Measurements from ENCODE around the gene FBLN1. TPM values are rescaled to one million over a fixed set of nuclear protein-coding genes. Genes with fewer than 3 reads are reported as not detected.

The FBLN1 gene
- total and polyA plus RNA-seq, 2 of the 8 experiments (the other 6 are each of a cell fraction or from before 2014, with no cell fraction given), result 159 to 168 TPM

DNA sequence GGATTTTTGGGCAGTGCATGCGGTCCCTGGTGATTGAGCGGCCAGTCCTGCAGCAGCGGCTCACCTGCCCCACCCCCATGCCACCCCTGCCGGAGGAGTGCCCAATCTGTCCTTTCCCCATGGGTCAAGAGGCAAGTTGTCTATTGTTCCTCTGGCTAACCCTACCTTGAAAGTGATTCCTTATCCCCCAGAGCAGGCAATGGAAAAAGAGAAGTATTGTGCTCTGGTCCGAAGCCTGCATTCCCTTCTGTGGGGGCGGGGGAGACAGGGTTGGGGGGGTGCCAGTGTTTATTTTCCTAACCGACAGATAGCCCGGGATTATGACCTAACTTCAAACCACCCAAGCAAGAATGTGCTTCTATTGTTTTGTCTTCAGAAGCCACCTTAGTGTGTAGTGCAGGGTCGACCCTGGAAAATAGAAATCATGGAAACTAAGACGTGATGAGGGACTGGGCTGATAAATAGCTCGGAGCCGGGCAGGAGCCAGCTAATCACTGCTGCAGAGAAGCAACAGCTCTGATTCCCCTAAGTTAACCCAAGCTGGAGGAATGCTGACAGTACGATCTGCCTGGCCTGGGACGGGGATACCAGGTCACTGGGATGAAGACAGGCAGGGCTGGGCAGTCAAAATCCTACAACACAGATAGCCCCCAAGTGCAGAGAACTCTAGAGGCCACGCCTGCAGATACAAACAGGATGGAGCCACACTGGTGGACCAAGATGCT, 130.3 kb downstream of the FBLN1 start:
- DNase-seq (ENCODE audit: low read depth in 1 of 2, low spot score in 2 of 2), result no peak

More for the DNA sequence above, 130.3 kb downstream of the FBLN1 start:
- no peaks in the 10 kb centered on the region for H3K79me2 ChIP-seq (ENCODE audit: control insufficient read depth in 1 of 2, insufficient read depth in 2 of 2, low read length in 2 of 2)
- peak overlapping the region; percentile 50; the same call in 1 of the 2 replicates for H2BK15ac ChIP-seq (ENCODE audit: low read length)
- H3K4me1 ChIP-seq (replicated peaks in 1 of 4; ENCODE audit: control insufficient read depth in 3 of 4, insufficient read depth in 4 of 4, low read length in 3 of 4), result peaks cover 22 to 31% (median 27%) of the 10 kb centered on the region in 4 experiments
- no peaks in the 10 kb centered on the region for H3K23me2 ChIP-seq (ENCODE audit: low read depth, low read length)
- POLR2A ChIA-PET (ENCODE audit: partially characterized antibody), result interaction anchor here (0.6 to 1.6 kb wide), 4 partner anchors 8 to 234 kb away, joined by 3 to 4 read pairs (median 4); no protein-coding TSS in a partner anchor
- no peak overlapping the region for H3K4ac ChIP-seq (replicated peaks; ENCODE audit: insufficient read length, low read depth, low read length)
- no peak overlapping the region for H3K4me3 ChIP-seq (ENCODE audit: extremely low read depth in 1 of 4, insufficient read depth in 2 of 4, low read depth in 3 of 4, low read length in 4 of 4)
- H3K27me3 ChIP-seq (replicated peaks in 1 of 4; ENCODE audit: control insufficient read depth in 3 of 4, extremely low read depth in 1 of 4, insufficient read depth in 3 of 4, low read length in 3 of 4), result no peaks in the 10 kb centered on the region; a peak in 3 of 7 replicates
- H2BK5ac ChIP-seq (ENCODE audit: low read depth, low read length), result peak overlapping the region; percentile 46; the same call in 1 of the 2 replicates
- no peak overlapping the region for H3K9ac ChIP-seq (replicated peaks in 1 of 4; ENCODE audit: extremely low read depth in 1 of 4, low read depth in 3 of 4, low read length in 3 of 4)
- no peak for FAIRE-seq
- H4K5ac ChIP-seq (ENCODE audit: insufficient read length, low read depth, low read length), result no peak overlapping the region
- no peaks in the 10 kb centered on the region for H4K20me1 ChIP-seq (replicated peaks in 1 of 2; ENCODE audit: control insufficient read depth in 1 of 2, insufficient read depth in 2 of 2, low read length in 2 of 2)
- WGBS, 2 experiments (ENCODE audit: extremely low coverage in 1 of 2, insufficient coverage in 1 of 2, insufficient read length in 1 of 2, insufficient replicate concordance in 2 of 2, low coverage in 1 of 2, low lambda C conversion rate in 2 of 2, missing lambda C conversion rate in 1 of 2), result 52% methylated on average over 15 of the region's 15 CpGs; no CpG with 5 or more reads in 1 of the 2 experiments
- 0 out of 2 replicates have a peak overlapping the region, but pooled peaks have one; percentile 68 for H3K18ac ChIP-seq (ENCODE audit: extremely low read depth, low read length)
- no peak overlapping the region; the same call in 1 of the 2 replicates for H4K8ac ChIP-seq (ENCODE audit: extremely low read depth, insufficient read depth, low read length)
- no peak overlapping the region for H2AK5ac ChIP-seq (ENCODE audit: low read depth, low read length)
- H3K14ac ChIP-seq (ENCODE audit: insufficient read length), result no peak overlapping the region
- no peaks in the 10 kb centered on the region for H3K36me3 ChIP-seq (ENCODE audit: control insufficient read depth in 2 of 4, insufficient read depth in 4 of 4, low read length in 3 of 4)
- no peaks in the 10 kb centered on the region for H3K79me1 ChIP-seq (ENCODE audit: low read depth, low read length)
- TF ChIP-seq RAD21 (IDR thresholded peaks at IDR 0.05 in 1 of 2, conservative IDR thresholded peaks at IDR 0.05 in 1 of 2; ENCODE audit: low read depth in 2 of 2, low read length in 2 of 2) (no peak), KDM5A (IDR thresholded peaks at IDR 0.05; ENCODE audit: low read length) (no peak), CEBPB (IDR thresholded peaks at IDR 0.05; ENCODE audit: low read depth, low read length) (no peak), TCF12 (IDR thresholded peaks at IDR 0.05; ENCODE audit: low read depth, low read length) (no peak), BRCA1 (IDR thresholded peaks at IDR 0.05; ENCODE audit: low read depth, low read length) (no peak), TAF7 (optimal IDR thresholded peaks at IDR 0.05; ENCODE audit: borderline replicate concordance, low read depth, low read length) (peak; percentile 21)
- H4K91ac ChIP-seq (replicated peaks; ENCODE audit: insufficient read length, low read length), result peak overlapping the region; percentile 85
- CTCF ChIA-PET (ENCODE audit: partially characterized antibody), result interaction anchor here (0.6 to 1.6 kb wide), 6 partner anchors 9 to 427 kb away, joined by 3 to 5 read pairs (median 4); no protein-coding TSS in a partner anchor
- H2AFZ ChIP-seq (ENCODE audit: low read length), result 0 out of 2 replicates have a peak overlapping the region, but pooled peaks have one; percentile 63
- peak overlapping the region; percentile 84 for H2BK12ac ChIP-seq (ENCODE audit: low read depth, low read length)
- H3K56ac ChIP-seq (replicated peaks; ENCODE audit: insufficient read length, low read depth, low read length), result no peak overlapping the region
- no peak overlapping the region for H3K23ac ChIP-seq (ENCODE audit: insufficient read length)
- peak overlapping the region; percentile 66; the same call in 1 of the 2 replicates for H2BK20ac ChIP-seq (ENCODE audit: low read length)
- no peak overlapping the region for H3K27ac ChIP-seq (ENCODE audit: low read depth, low read length)
- H3K9me3 ChIP-seq (ENCODE audit: insufficient read depth in 2 of 2, low read depth in 1 of 2, low read length in 1 of 2), result no peaks in the 10 kb centered on the region
- no peak overlapping the region for H2BK120ac ChIP-seq (replicated peaks; ENCODE audit: low read depth, low read length)
- peak overlapping the region in 1 of 2 experiments; percentile 47; a peak in 3 of 4 replicates for H3K4me2 ChIP-seq (ENCODE audit: insufficient read depth in 1 of 2, low read depth in 2 of 2, low read length in 2 of 2)

Measured in H1 (cell line).